Transverse colon (tissue), 4 donors: Measurements from ENCODE around the gene KCNJ9.

ENCODE experiments used
- EP300 ChIP-seq: sonication (generic); formaldehyde crosslinking; IDR thresholded peaks from one replicate; pipeline ENCODE4 v1.6.1; 2017; ENCODE audit warnings: antibody characterized with exemption, low read depth
- POLR2A ChIP-seq: fragments of 450-650 bp; IDR thresholded peaks from one replicate; pipeline ENCODE4 v1.6.1; 2016; ENCODE audit warnings: antibody characterized with exemption, mild to moderate bottlenecking, moderate library complexity
- POLR2AphosphoS5 ChIP-seq, 3 donors: sonication (generic); formaldehyde crosslinking; IDR thresholded peaks; one replicate each; pipeline ENCODE4 v1.6.1; 2016; ENCODE audit warnings: antibody characterized with exemption in 3 of 3
- TF ChIP-seq, protein P1 (sequence below), 5 experiments: fragments of 200-600 bp in 3 of 5; fragments of 450-650 bp in 2 of 5; sonication (generic) in 3 of 5; IDR thresholded peaks; 1 replicate in 2 of 5; 2 replicates in 3 of 5; pipeline ENCODE4 v1.5.1; 2016 to 2017; ENCODE audit warnings: antibody characterized with exemption in 5 of 5, inconsistent platforms in 3 of 5, mild to moderate bottlenecking in 2 of 5, moderate library complexity in 1 of 5

DNA sequence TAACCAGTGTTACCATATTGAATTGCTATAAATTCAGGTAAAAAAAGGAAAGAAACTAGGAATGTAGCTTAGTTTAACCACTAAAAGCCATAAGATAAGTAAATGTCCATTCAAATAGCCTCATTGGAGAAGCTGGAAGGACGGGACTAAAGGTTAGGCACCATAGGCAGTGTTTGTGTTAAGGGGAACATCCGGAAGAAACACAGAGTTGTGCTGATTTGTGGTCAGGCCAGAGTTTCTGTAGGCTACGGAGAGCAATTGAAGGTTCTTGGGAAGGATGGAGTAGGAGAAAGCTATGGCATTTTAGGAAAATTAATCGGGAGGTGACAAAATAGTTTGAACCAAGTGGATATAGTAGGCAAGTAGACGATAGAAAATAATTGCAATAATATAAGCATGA, 10.0 kb upstream of the KCNJ9 start:
- TF ChIP-seq, protein P1, sequence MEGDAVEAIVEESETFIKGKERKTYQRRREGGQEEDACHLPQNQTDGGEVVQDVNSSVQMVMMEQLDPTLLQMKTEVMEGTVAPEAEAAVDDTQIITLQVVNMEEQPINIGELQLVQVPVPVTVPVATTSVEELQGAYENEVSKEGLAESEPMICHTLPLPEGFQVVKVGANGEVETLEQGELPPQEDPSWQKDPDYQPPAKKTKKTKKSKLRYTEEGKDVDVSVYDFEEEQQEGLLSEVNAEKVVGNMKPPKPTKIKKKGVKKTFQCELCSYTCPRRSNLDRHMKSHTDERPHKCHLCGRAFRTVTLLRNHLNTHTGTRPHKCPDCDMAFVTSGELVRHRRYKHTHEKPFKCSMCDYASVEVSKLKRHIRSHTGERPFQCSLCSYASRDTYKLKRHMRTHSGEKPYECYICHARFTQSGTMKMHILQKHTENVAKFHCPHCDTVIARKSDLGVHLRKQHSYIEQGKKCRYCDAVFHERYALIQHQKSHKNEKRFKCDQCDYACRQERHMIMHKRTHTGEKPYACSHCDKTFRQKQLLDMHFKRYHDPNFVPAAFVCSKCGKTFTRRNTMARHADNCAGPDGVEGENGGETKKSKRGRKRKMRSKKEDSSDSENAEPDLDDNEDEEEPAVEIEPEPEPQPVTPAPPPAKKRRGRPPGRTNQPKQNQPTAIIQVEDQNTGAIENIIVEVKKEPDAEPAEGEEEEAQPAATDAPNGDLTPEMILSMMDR (IDR thresholded peaks at IDR 0.05) = no peak
- no peak for TF ChIP-seq POLR2AphosphoS5 (IDR thresholded peaks at IDR 0.05)
- TF ChIP-seq POLR2A = no peak
- no peak for TF ChIP-seq EP300
